AG08395 (cell line): ENCODE results near the gene DLX6.

Experiments
- DNase-seq: peaks from one replicate; pipeline ENCODE4 v3.0.0; 2012; ENCODE audit warnings: mixed read lengths, low spot score

Gene DLX6

DNA sequence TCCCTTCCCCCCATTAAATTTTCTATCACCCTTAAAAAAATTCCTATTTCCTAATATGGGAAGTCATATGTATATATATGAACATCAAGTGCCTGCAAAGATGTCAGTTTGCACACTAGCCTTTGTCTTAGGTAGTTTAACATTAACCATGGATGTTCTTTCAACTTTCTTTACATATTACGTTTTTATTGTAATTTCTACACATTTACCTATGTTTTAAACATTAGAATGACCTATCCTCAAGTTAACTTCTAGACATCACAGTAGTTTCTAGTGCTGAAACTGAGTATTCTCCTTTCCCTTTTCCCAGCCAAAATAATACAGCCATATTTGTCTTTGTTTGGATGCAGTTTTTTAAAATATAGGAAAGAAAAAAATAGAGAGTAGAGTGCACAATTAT lies 5.8 kb downstream of the DLX6 start:
- no peak for DNase-seq

DNA sequence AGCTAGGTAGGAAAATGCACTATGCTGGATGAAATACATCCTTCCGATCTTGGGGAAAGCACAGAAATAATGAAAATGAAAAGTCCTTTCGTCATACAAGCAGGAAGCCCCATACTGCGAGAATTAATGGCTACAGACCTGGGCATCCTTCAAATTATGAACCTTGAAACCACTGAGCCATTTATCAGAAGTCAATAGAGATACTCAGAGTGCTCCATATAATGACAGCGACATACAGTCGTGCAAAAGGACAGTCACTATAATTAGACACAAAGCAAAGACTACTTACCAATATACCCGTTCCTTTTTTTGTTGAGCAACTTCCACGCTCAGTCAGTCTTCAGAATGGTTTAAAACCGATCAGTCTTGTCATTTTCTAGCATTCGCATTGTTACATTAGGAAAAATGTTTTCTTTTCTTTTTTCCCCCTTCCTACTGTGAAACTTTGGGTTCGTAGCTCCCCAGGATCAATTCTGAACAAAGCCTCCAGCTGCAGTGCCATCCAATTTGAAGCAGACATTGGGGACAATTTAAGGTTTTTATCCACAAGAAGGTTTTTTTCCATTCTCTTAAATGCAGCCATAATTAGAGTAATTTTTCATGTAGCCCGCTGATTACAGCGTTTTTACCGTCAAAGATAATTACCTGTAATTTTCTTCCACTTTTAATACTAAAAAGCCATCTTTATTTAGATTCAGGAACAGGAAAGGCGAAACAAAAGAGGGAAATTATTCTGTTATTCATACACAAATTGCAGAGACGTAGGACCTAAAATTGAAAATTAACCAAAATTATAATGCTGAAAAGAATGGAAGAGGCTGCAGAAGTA lies 6.4 kb downstream of the DLX6 start:
- no peak for DNase-seq

DNA sequence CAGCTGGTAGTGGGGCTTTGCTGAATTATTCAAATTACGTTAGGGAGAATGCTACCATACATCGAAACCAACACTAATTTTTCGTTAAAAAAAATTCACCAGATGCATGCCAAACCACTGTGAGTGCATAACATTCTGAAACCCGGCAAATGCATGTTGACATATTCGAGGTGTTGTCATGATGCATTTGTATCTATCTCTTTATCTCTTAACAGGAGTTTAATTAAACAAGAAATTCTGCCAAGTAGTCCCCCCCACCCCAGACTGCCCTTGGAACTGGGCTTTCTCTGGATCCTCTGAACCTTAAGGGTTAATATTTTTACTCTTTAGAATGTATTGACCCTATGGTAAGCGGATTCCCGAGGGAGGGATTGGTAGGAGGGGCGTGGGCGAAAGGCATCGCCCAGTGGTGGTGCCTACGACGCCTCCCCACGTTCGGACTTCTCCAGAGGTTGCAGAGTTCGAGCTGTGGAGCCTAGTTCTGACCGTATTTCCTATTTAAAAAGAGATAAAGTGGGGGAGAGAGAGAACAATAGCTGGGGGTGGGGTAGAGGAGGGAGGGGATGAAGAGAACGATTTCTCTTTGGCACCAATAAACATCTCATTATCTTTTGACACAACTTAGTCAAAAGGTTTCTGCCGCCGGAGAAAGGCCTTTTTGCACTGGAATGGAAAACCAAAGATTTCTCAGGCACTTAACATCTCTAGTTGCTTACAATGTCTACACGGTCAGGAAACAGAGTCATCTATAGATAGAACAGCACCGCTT lies 7.2 kb downstream of the DLX6 start:
- no peak for DNase-seq

DNA sequence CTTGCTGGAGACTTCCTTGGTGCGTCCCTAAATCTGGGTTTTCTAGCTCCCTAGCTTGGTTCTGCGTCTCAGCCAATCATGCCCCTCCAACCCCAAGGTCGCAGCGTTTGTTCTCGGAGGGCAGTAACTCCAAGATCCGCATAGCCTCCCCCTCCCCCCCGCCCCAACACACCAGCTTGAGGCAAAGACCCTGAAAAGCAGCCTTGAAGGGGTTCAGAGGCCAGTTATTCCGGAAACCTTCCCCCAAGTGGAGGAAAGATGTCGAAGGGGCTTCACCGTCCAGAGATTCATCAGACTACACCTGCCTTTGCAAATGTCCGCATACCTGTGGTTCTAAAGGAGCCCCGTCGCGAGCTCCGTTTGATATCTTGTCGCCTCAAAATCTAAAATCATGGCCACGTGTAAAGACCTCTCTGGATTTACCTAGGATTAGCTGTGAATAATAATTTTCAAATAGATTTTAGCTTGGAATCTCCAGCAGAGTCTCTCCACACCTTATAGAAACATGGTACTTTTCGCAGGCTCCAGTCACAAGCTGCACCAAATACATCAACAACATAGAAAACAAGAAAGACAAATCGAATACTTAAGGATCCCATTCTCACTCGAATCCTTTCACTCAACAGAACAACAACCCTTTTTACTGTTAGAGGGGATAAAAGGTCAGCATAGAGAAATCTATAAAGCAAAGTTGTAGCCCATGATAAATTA lies 7.9 kb downstream of the DLX6 start:
- DNase-seq: no peak

DNA sequence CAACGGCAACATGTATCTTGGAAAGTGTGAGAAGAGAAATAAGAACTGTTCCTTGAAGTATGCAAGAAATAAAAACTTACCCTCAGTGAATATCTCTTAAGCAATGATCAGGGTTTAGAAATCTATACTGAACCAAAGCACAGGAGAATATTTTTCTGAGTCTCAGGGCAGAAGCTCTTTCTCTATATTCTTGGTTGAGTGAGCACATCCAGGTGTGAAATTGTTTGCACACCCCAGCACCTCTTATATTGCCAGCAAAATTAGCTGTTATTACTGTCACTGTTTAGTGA lies 8.4 kb downstream of the DLX6 start:
- no peak for DNase-seq

DNA sequence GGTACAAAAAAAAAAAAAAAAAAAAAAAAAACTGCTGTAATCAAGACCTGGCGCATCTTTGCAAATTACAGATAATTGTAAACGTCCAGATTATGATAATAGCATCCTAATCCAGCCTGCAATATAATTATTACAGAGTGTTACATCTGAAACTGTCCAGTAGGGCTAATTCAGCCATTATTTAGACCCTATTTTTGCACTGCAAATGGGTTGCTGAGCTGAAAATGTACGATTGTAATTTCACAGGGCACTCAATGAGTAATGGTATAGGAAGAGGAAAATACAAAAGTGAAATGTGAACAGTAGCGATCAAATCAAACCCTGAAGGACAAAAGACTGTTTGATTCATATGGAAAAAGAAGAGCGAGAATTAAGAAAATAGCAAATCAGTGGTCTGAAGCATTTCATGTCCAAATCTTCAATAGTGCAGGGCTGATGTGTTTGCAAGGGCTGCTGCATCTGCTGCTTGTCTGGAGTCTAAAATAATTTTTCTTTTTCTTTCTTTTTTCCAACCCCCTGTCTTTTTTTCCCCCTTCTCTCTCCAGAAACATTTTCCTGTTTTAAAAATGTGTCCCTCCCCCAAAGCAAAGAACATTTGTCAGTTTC lies 8.9 kb downstream of the DLX6 start:
- DNase-seq: no peak

DNA sequence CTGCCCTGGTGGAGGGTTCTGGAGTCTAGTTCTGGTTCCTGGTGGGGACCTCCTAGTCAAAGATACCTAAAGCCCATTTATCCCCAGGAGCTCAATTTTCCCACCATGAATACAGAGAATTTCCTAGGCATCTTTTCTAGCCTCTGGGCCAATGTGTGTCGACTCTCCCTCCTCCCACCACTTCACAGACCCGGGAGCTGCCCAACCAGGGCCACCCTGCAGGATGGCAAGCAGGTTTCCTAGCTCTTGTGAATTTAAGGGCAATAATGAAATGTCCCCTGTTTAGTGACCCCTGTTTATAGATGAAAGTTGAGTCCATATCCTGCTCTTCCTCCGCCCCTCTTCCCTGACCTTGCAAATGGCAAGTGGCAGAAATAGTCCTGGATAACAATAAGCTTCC lies 9.9 kb downstream of the DLX6 start:
- DNase-seq: no peak

DNA sequence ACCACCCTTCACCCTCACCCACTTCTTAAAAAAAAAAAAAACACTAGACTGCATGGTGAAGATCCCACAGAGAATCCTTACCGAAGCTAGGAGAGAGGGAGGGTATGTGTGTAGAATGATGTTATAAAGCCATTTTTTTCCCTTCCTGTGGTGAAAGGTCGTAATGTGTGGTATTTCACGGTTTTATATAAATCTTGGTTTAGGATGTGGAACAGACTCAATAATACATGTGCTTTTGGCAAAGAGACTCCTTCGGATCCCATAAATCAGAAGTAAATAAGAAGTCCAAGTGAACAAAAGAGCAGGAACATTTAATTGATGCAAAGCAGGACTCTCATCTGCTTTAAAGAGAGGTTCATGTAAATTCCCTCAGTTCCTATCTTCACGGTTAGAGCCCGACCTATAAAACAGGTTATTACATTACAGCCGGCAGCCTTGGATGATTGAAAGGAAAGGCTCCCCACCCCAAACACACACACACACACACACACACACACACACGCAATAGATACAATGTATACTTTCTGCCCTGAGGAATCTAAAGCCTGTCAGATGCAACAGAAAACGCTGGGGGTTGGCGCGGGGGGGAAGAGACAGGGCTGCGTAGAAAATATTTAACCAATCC lies 10.5 kb downstream of the DLX6 start:
- DNase-seq: no peak

DNA sequence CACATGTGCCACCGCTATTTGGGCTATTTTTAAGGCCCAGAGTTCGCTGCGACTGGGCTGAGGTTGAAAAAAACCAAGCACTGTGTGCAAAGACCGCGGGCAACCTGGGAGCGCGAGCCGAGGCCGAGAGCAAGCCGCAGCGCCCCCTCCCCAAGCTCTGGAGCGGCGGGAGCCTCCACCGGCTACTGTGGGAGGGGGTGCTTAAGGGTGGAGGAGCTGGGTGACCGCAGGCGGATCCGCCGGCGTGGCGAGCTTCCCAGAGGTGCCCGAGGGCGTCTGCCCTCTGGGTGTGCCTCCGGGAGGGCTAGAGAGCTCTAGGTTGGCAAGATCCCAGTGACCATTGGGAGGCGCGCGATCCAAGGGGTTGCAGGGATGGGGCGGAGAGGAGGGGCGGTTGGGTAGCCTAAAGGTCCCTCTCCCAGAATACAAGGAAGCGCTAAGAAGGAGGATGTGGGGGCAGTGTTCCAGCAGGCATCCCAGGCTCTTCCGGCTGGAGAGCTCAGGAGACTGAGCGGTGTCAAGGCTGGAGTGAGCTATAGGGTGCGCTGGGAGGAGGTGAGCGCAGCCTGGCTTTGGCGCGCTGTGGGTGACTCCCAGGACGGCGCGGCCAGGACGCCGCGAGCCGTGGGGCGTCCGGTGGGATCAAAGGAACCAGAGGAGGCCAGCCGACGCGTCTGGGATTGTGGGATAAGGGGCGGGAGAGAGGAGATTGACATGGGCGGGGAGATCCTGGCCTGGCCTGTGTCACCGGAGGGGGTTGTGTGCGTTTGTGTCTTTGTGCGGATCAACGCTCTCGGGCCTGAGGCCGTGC lies 11.2 kb downstream of the DLX6 start:
- DNase-seq: no peak

DNA sequence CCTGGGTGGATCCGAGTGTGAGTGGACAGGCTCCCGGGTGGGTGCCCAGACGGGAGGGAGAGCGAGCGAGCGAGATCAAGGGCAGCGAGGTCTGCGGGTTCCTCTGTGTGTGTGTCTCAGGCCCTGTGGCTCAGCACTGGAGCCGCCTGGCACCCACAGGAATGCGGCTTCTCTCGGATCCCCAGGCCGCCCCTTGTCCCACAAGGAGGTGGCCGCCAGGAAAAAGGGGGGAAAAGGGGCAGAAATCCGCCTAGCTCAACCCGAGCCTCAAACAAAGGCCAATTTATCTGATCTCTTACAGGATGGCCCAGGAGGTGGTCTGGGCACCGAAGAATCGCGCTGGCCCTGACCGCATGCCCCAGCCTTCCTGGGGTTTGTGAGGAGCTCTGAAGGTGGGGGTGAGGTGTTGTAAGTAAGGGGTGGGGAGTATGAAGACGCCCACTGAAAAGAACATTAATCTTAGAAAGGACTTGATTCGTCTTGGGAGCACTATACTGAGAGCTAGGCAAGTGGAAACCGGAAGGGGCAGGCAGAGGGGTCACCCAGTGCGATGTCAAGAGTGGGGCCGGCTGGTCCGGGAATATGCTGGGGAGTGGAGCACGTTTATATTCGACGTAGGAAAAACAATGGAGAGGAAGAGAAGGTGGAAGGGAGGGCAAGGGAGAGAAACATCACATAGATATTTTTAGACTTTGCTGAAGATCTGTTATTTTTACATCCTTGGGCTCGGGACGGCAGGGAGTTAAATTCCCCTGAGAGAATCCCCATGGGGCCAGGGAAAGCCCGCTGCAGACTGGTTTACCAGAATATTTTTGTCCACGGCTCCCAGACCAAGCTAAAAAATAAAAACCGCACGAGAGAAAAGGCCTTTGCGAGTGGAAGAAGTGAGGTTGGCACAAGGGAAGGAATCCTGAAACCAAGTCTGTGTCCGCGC lies 12.1 kb downstream of the DLX6 start:
- DNase-seq: no peak

DNA sequence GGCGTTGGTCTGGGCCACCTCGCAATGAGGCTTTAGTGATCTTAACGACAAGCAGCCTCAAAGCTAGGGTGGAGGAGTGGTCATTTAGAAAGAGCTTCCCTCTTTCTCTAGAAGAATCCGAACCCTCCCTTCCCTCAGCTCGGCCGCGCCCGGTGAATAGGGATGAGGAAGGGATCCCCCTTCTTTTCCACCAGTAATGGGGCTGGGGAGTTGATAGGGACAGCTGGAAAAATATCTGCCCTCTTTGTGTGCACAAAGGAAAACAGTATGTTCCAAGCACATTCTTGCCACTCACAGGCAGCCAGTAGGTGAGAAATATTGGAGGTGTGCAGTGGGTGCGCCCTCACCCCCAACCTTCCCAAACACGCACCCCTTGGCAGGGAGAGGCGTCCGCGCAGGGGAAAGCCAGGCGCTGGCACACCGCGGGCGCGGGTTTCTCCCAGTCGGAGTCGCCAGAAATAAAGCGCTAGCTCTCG lies 12.8 kb downstream of the DLX6 start:
- no peak for DNase-seq

DNA sequence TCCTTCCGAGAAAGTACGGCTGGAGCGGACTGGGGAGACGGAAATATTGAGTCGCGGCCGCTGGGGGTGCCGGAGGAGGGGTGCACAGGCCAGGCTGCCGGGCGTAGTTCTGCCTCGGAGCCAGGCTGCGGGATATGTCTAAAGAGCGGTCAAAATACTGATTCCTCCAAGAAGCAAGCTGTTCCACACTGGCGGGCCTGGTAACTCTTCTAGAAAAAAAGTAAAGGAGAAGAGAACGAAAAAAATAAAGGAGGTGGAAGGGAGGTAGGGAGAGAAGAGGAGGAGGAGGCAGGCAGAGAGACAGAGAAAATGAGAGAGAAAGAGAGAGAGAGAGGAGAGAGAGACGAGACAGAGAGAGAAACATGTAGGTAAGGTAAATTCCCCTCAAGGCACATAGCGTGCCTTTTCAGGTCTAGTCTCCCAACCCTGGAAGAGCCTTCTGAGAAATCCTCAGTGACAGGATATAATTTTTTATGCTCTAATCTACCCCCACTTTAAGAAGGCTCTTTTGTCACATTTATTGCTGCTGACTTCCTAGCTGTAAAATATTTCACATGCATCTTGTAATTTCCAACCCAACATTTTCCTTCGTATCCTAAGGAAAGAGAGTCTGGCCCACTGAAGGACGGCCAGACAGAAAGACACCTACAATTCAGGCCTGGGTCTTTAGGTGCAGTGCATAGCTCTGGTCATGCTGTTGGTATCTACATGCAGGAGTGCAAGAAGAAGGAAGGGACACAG lies 13.6 kb downstream of the DLX6 start:
- DNase-seq: no peak

DNA sequence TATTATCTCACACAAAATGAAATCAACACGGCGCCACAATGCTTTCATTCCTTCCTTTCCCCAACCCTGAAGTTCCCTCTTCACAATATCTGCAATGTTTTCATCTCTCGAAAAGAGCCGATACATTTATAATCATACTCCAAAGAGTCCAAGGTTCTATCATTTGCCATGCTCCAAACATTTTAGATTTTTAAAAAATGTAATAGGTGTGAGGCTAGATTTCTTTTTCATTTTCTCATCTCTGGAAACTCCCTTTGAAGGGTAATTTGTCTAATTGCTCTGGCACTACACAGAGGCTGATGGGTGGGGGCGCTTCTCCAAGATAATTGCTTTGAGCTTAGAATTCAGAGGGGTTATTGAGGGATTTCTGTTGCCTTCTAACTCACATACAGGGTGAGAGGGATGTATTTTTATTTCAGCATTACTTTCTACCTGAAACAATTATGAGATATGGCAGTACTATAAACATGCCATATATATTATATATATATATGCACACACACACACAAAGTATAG lies 14.4 kb downstream of the DLX6 start:
- DNase-seq: no peak

DNA sequence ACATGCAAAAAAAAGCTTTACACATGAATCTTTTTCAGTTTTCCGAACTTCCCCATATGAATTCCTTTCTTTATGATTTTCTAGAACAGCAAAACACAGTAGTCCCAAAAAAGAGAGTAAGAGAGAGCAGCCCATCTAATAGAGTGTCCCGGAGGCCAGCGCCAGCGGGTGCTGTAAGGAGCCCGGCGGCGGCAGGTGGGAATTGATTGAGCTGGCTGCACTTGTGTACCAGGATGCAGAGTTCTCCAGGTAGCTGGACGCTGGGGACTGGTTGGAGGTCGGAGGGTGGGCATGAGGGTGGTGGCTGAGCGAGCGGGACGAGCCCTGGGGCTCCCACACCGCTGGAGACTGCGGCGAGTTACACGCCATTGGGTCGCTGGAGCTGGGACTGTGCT lies 15.2 kb downstream of the DLX6 start:
- no peak for DNase-seq

DNA sequence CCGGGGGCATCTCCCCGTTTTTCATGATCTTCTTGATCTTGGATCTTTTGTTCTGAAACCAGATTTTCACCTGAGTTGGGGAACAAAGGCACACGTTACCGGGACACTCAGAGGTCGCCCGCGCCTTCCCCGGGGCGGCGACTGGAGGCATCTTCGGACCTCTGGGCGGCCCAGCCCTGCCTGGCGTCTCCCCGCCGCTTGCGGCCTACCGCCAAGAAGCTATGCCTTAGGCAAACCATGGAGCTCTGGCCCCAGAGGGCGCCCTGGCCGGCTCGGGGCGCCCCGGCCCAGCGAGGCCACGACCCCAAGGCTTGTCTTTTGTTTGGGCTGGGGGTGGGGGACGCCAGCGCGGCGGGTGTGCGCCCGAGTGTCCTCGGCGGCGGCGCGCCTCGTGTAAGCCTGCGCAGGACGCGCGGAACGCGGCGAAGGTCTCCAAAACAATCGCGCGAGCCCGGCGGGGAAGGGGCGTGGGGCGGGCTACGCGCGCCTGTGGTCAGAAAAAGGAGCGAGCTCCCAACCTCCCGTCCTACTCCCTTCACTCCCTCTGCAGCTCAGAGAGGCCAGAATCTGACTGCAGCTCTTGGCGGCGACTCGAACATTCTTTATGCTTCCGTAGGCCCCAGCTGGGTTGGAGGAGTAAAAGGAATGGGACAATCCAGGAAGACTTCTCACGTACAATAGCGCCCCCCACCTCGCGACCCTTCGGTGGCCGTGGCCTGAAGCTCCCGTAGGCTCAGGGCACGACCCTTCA lies 15.8 kb downstream of the DLX6 start:
- DNase-seq: no peak

DNA sequence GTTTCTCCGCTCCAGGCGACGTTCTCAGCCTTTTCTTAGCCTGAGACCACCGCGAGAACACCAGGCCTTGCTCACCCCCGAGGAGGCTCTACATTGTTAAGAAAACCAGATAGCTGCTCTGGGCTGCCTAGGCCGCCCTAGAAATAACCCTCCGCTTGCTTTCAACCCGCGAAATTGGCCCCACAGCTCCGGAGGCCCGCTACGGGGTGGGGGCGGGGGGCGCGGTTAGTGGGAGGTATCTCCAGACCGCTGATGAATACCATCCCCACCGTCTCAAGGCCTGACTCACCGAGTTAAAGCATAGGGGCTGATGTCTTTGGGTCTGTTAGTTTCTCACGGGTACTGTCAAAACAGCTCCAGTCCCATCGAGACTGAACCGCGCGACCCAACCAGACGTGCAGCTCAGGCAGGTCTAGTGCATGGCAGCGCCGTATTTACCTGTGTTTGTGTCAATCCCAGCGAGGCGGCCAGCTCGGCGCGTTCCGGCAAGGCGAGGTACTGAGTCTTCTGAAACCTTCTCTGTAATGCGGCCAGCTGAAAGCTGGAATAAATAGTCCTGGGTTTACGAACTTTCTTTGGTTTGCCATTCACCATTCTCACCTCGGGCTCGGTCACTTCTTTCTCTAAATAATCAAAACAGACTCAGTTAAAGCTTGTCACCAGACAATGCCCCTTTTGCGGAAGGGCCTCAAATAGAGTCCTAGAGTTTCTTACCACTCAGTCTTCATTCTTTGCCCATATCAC lies 16.6 kb downstream of the DLX6 start:
- no peak for DNase-seq

DNA sequence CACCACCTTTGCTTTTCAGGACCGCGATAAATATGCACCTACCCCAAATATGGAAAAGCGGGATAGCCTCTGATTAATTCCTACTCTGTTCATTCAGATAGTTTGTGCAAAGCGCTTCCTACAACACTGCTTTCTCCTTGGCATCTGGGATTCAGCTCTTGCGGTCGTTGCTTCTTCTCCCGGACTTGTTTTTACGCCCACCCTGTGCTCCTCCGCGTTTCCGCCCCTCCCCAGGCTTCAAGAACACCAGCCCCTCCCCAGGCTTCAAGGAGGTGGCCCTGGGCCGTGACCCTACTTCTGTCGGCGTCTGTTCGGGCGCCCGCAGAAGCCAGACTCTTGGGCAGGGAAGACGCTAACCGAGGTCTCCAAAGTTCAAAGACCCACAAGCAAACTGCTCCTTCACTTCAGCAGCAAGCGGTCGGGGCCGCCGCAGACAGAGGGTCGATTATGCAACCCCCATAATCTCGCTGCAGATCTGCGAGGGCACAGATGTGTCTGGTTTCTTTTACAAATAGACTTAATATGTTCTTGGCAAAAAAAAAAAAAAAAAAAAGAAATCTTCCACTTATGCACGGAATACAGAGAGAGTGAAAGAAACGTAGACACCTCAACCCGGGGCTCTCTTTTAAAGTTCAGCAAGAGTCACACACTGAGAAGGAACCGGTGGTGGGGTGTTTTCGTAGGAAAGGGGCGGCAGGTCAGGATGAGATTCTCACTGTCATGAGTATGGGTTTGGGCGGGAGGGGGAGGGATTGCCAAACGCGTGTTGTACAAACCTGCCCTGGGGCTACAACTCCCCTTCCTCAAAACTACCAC lies 17.3 kb downstream of the DLX6 start:
- no peak for DNase-seq
